Body of pancreas (tissue), 4 donors: Measurements from ENCODE around the gene ASXL1.

Source experiments
- CTCF ChIP-seq, 7 experiments: fragments of 450-650 bp in 4 of 7; fragments of 200-600 bp in 3 of 7; sonication (generic) in 3 of 7; IDR thresholded peaks; one replicate each; pipeline ENCODE4 v1.5.1; 2016 to 2019; ENCODE audit warnings: antibody characterized with exemption in 7 of 7
- POLR2A ChIP-seq, 3 donors: fragments of 450-650 bp; IDR thresholded peaks; one replicate each; pipeline ENCODE4 v1.6.1; 2016; ENCODE audit warnings: antibody characterized with exemption in 3 of 3, mild to moderate bottlenecking in 2 of 3

GRCh38 chr20:32411955-32412706, 54.0 kb downstream of the ASXL1 start:
- TF ChIP-seq POLR2A (IDR thresholded peaks at IDR 0.05) (no peak), CTCF (IDR thresholded peaks at IDR 0.05) (no peak)
